HT-29 (cell line): ENCODE measurements around the gene PCTP. TPM values are rescaled to one million over a fixed set of nuclear protein-coding genes. Genes with fewer than 3 reads are reported as not detected.
A peak's percentile ranks its signal among the peaks of the same experiment; 100 is the strongest.

Source experiments
- DNase-seq: peaks from one replicate; pipeline ENCODE4 v3.0.0-alpha.2; 2015; ENCODE audit warnings: low spot score
- total RNA-seq: library from RNA; depleted of rRNA; stranded (reverse); fragments of >200 nt; shearing (Covaris generic); gene quantifications from 2 replicates; pipeline ENCODE4 v1.2.3, GENCODE V29; 2014; rRNA removed

Gene PCTP
- total RNA-seq, 1 experiment from 2014 or later: 11.2 TPM

- no peak for DNase-seq
Measured at GRCh38 chr17:55794725-55795482, 44.1 kb downstream of the PCTP start.

- DNase-seq: no peak
Measured at GRCh38 chr17:55806745-55807495, 56.1 kb downstream of the PCTP start.

GRCh38 chr17:55811536-55811935 is 60.7 kb downstream of the PCTP start:
- DNase-seq: no peak

DNA sequence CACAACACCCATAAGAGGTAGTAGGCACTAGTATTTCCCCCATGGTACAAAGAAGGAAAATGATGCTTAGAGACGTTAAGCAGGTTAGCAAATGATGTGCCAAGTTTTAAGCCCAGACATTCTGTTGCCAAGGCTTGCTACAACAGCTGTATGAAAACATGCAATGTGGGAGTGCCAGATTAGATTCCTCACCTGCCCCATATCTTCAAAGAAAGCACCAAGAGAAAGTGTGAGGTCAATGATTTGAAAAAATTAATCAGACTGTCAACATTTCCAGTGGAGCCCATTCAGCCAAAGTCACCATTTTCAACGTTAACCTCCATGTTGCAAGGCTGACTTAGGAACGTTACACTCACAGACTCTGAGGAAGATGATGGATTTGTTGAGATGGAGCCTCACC is 61.5 kb downstream of the PCTP start:
- DNase-seq: no peak

DNA sequence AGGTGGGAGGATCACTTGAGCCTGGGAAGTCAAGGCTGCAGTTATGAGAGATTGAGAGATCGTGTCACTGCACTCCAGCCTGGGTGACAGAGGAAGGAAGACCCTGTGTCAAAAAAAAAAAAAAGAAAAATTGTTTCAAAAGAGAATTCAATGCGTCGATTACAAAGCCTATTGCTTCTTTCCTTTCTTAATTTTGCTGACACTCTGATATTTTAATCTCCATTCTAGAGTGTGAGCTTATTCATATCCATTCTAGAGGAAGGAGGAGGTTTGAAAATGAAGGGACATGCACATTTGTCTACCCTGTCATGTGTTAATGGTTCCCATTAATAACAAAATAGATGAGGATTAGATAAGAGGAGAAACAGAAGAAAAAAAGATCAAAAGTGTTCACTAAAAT is 63.1 kb downstream of the PCTP start:
- DNase-seq: no peak

DNA sequence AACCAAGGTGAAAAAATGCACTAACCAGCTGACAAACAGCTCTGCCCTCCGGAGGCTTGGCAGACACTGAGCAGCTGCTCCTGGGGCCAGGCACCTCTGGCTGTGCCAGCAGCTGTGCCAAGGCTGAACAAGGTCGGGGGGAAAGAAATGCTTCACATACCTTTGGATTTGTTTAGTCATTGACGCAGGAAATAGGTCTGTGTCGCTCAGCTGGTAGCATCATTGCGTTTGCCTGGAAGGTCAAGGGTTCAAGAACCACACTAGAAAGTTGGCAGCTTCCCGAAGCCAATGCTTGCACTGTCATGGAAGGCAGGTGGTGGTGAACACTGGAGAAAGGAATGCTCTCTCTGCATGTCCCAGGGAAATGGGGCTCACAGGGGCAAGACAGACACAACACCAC is 63.5 kb downstream of the PCTP start:
- no peak for DNase-seq

- DNase-seq: no peak
Measured at GRCh38 chr17:55816532-55817396, 65.9 kb downstream of the PCTP start.

DNA sequence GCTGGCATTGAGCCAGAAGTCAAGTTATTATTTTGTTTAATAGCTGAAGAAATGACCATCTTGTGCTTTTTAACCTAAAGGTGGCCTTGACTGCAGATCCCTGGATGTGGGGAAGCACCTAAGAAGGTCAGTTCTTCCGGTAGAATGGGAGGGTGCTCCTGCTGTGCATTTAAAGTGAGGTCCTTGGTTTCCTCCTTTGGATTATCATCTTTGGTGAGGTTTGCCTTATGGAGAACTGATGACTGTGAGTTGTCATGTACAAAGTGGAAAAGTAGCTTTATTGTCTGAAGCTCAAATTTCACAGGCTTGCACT is 66.5 kb downstream of the PCTP start:
- DNase-seq: no peak

DNA sequence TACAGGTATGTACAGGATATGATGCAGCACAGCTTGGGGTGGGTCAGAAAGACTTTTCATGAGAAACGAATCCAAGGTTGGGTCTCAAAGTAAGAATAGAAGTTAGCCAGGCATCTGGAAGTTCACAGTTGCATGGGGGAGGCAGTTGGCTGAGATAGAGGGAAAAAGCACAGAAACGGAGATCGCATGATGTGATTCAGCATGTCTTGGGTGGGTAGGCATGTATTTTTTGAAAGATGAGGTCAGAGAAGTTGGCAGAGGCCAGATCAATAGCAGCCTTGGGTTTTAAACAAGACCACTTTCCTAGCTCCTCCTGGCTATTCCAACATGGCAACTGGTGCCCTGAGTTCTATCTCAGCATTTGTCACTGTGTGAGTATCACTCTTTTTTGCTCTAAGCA is 67.2 kb downstream of the PCTP start:
- DNase-seq: no peak

DNA sequence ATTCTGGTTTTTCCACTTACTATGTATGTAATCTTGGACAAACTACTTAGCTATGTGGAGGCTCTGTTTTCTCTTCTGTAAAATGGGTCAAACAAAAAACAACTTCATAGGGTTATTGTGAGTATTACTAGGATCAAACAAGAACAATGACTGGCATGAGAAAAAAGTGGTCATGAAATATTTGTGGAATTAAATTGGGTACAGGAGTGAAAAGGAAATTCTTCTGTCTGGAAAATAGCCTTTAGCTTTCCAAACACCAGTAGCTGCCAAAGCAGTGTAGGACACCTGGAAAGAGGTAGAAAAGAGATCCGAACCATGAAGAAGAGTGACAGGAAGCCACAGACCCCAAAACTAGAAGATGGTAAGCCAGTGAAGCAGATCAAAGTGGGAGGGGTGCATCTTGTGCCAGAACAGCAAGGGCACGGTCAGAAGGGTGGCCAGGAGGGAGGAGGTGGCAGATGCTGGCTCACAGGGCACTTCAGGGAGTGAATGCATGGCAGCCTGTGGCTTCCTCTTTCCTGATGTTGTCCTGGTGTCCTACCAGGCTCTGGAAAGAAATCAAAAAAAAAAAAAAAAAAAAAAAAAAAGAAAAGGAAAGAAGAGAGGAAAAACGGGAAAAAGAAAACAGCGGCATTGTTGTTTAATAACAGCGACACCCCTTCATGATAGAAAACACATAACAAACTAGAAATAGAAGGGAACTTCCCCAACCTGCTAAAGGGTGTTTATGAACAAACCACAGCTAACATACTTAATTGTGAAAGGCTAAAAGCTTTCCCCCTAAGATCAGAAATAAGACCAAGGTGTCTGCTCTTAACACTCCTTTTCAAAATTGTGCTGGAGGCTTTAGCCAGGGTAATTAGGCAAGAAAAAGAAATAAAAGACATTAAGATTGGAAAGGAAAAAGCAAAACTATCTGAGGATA is 67.9 kb downstream of the PCTP start:
- DNase-seq: no peak

DNA sequence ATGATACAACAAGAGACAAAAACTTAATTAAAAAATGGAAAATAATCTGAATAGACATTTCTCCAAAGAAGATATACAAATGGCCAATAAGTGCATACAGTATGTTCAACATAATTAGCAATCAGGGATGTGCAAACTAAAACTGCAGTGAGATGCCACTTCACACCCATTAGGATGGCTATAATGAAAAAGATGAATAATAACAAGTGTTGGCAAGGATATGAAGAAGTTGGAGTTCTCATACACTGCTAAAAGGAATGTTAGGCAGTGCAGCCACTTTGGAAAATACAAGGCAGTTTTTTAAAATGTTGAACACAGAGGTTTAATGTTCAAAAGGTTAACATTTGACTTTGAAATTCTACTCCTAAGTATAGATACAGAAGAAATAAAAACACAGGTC is 69.8 kb downstream of the PCTP start:
- DNase-seq: no peak

- no peak for DNase-seq
Measured at GRCh38 chr17:55822028-55822427, 71.2 kb downstream of the PCTP start.

- peak; percentile 41 for DNase-seq
Measured at GRCh38 chr17:55825213-55825612, 74.4 kb downstream of the PCTP start.

Other genes with a start within 250 kb of the PCTP start
- 0.29 TPM in 1 of 2 replicates, not detected in the other for gene SMIM36, start 239.6 kb upstream of the PCTP start, total RNA-seq
- gene TMEM100, start 28.2 kb upstream of the PCTP start, total RNA-seq: not detected in 2 replicates